ENCODE measurements around the gene FAAP20. TPM values are rescaled to one million over a fixed set of nuclear protein-coding genes. Genes with fewer than 3 reads are reported as not detected.

Gene FAAP20
- total and polyA plus RNA-seq, 2 experiments from 2014 or later, result 79.1 to 167 TPM

DNA sequence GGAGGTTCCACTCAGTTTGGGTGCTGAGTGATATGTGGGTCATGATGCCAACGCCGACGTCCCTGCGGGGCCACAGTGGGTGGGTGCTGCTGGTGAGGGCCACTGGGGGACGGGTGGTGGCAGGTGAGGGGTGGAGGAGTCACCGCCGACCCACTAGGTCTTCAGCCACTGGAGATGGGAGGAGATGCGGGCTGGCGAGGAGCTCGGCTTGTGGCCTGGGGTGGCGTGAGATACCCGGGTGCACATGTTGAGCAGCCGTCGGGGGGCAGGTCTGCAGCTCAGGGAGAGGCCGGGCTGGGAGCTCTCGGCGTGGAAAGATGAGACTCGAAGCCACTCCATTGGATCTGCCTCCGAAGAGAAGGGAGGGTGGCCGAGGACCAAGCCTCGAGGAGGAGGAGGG, 40.5 kb downstream of the FAAP20 start (continued):
- TF ChIP-seq, protein P1, sequence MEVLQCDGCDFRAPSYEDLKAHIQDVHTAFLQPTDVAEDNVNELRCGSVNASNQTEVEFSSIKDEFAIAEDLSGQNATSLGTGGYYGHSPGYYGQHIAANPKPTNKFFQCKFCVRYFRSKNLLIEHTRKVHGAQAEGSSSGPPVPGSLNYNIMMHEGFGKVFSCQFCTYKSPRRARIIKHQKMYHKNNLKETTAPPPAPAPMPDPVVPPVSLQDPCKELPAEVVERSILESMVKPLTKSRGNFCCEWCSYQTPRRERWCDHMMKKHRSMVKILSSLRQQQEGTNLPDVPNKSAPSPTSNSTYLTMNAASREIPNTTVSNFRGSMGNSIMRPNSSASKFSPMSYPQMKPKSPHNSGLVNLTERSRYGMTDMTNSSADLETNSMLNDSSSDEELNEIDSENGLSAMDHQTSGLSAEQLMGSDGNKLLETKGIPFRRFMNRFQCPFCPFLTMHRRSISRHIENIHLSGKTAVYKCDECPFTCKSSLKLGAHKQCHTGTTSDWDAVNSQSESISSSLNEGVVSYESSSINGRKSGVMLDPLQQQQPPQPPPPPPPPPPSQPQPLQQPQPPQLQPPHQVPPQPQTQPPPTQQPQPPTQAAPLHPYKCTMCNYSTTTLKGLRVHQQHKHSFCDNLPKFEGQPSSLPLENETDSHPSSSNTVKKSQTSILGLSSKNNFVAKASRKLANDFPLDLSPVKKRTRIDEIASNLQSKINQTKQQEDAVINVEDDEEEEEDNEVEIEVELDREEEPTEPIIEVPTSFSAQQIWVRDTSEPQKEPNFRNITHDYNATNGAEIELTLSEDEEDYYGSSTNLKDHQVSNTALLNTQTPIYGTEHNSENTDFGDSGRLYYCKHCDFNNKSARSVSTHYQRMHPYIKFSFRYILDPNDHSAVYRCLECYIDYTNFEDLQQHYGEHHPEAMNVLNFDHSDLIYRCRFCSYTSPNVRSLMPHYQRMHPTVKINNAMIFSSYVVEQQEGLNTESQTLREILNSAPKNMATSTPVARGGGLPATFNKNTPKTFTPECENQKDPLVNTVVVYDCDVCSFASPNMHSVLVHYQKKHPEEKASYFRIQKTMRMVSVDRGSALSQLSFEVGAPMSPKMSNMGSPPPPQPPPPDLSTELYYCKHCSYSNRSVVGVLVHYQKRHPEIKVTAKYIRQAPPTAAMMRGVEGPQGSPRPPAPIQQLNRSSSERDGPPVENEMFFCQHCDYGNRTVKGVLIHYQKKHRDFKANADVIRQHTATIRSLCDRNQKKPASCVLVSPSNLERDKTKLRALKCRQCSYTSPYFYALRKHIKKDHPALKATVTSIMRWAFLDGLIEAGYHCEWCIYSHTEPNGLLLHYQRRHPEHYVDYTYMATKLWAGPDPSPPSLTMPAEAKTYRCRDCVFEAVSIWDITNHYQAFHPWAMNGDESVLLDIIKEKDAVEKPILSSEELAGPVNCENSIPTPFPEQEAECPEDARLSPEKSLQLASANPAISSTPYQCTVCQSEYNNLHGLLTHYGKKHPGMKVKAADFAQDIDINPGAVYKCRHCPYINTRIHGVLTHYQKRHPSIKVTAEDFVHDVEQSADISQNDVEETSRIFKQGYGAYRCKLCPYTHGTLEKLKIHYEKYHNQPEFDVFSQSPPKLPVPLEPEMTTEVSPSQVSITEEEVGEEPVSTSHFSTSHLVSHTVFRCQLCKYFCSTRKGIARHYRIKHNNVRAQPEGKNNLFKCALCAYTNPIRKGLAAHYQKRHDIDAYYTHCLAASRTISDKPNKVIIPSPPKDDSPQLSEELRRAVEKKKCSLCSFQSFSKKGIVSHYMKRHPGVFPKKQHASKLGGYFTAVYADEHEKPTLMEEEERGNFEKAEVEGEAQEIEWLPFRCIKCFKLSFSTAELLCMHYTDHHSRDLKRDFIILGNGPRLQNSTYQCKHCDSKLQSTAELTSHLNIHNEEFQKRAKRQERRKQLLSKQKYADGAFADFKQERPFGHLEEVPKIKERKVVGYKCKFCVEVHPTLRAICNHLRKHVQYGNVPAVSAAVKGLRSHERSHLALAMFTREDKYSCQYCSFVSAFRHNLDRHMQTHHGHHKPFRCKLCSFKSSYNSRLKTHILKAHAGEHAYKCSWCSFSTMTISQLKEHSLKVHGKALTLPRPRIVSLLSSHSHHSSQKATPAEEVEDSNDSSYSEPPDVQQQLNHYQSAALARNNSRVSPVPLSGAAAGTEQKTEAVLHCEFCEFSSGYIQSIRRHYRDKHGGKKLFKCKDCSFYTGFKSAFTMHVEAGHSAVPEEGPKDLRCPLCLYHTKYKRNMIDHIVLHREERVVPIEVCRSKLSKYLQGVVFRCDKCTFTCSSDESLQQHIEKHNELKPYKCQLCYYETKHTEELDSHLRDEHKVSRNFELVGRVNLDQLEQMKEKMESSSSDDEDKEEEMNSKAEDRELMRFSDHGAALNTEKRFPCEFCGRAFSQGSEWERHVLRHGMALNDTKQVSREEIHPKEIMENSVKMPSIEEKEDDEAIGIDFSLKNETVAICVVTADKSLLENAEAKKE (CRISPR knock-in tag; IDR thresholded peaks at IDR 0.05), result no peak

DNA sequence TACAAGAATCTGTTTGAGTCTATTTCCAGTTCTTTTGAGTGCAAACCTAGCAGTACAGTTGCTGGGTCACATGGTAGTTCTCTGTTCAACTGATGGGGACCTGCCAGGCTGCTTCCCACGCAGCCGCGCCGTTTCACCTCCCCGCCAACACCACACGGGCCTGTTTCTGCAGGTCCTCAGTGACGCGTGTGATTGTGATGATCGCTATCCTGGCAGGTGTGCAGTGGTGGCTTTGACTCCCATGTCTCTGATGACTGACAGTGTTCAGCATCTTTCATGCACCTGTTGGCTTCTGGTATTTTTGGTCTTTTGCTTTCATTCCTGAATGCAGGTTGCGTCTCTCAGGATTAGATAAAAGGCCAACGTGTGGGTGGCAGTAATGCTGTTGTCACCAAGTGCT, 41.6 kb downstream of the FAAP20 start:
- H3K27me3 Mint-ChIP-seq (ENCODE audit: insufficient read depth, low read depth, poor library complexity), result peaks cover 4% of the 10 kb centered on the region
- H3K9me3 Mint-ChIP-seq, result no peaks in the 10 kb centered on the region; the same call in 2 of the 3 replicates
- H3K4me1 Mint-ChIP-seq, result no peaks in the 10 kb centered on the region
- ATAC-seq (no peak), DNase-seq (ENCODE audit: low spot score) (no peak)
- H3K27ac Mint-ChIP-seq, result no peak overlapping the region
- Histone ChIP-seq H3K79me2 (replicated peaks; ENCODE audit: insufficient read depth) (peaks cover 6% of the 10 kb centered on the region; the same call in 1 of the 2 replicates), H3K36me3 (ENCODE audit: insufficient read depth) (no peaks in the 10 kb centered on the region; the same call in 1 of the 2 replicates), H3K9me2 (ENCODE audit: insufficient read depth) (peaks cover 10% of the 10 kb centered on the region; the same call in 1 of the 2 replicates), H3F3A (replicated peaks; ENCODE audit: low read depth) (no peaks in the 10 kb centered on the region), H3K4me2 (no peak overlapping the region), H3K27ac (ENCODE audit: low read depth) (no peak overlapping the region), H4K20me1 (replicated peaks; ENCODE audit: insufficient read depth) (no peaks in the 10 kb centered on the region; the same call in 1 of the 2 replicates), H3K4me1 (ENCODE audit: insufficient read depth) (no peaks in the 10 kb centered on the region), H3K4me3 (no peak overlapping the region), H3K27me3 (ENCODE audit: insufficient read depth) (no peaks in the 10 kb centered on the region), H2AFZ (no peak overlapping the region)
- no peak overlapping the region for H3K4me3 Mint-ChIP-seq
- H3K36me3 Mint-ChIP-seq (ENCODE audit: low read depth), result peaks cover 36% of the 10 kb centered on the region
- TF ChIP-seq, protein P1 (CRISPR knock-in tag; IDR thresholded peaks at IDR 0.05), result no peak
- TF ChIP-seq ZNF114 (CRISPR knock-in tag; IDR thresholded peaks at IDR 0.05) (no peak), ZNF331 (CRISPR knock-in tag; IDR thresholded peaks at IDR 0.05; ENCODE audit: low read depth) (no peak), EZH2 (IDR thresholded peaks at IDR 0.05; ENCODE audit: low read depth, unreplicated experiment) (no peak)
